HepG2 (cell line): ENCODE measurements around the gene TFB1M. TPM values are rescaled to one million over a fixed set of nuclear protein-coding genes. Genes with fewer than 3 reads are reported as not detected.

Experiments
- CSRNP2 ChIP-seq: sonication (generic); formaldehyde crosslinking; conservative IDR thresholded peaks from 2 replicates; pipeline ENCODE4 v1.8.0; 2022; ENCODE audit warnings: low read depth, missing genetic modification reagents
- DDIT3 ChIP-seq: sonication (generic); formaldehyde crosslinking; IDR thresholded peaks from 2 replicates; pipeline ENCODE4 v1.4.0; 2020; ENCODE audit warnings: mild to moderate bottlenecking, missing genetic modification reagents
- GFI1 ChIP-seq: sonication (generic); formaldehyde crosslinking; IDR thresholded peaks from 2 replicates; pipeline ENCODE4 v1.5.0; 2020; ENCODE audit warnings: missing genetic modification reagents, mild to moderate bottlenecking, borderline replicate concordance
- HDAC2 ChIP-seq: sonication (generic); formaldehyde crosslinking; IDR thresholded peaks from 2 replicates; pipeline ENCODE4 v1.4.0; 2020; ENCODE audit warnings: missing genetic modification reagents
- IKZF4 ChIP-seq: sonication (generic); formaldehyde crosslinking; IDR thresholded peaks from 2 replicates; pipeline ENCODE4 v1.5.1; 2020; ENCODE audit warnings: borderline replicate concordance, mild to moderate bottlenecking, low read depth, missing genetic modification reagents; ENCODE audit errors: not compliant biosample characterization
- NFE2 ChIP-seq: sonication (generic); formaldehyde crosslinking; IDR thresholded peaks from 2 replicates; pipeline ENCODE4 v1.4.0; 2020; ENCODE audit warnings: missing genetic modification reagents
- NFIC ChIP-seq: IDR thresholded peaks from 2 replicates; pipeline ENCODE4 v1.6.1; 2012; ENCODE audit warnings: mild to moderate bottlenecking, low read length, inconsistent platforms
- RBAK ChIP-seq: sonication (generic); formaldehyde crosslinking; IDR thresholded peaks from 2 replicates; pipeline ENCODE4 v1.5.1; 2020; ENCODE audit warnings: mild to moderate bottlenecking, missing genetic modification reagents
- RERE ChIP-seq: IDR thresholded peaks from 2 replicates; pipeline ENCODE4 v1.6.1; 2016; ENCODE audit warnings: low read depth, missing genetic modification reagents, missing compliant biosample characterization
- RXRA ChIP-seq: sonication (generic); formaldehyde crosslinking; IDR thresholded peaks from 2 replicates; pipeline ENCODE4 v1.5.1; 2020; ENCODE audit warnings: missing genetic modification reagents
- ZBTB34 ChIP-seq: sonication (generic); formaldehyde crosslinking; IDR thresholded peaks from 2 replicates; pipeline ENCODE4 v1.8.0; 2022; ENCODE audit warnings: mild to moderate bottlenecking, missing genetic modification reagents
- ZNF234 ChIP-seq: sonication (generic); formaldehyde crosslinking; conservative IDR thresholded peaks from 2 replicates; pipeline ENCODE4 v1.5.1; 2020; ENCODE audit warnings: mild to moderate bottlenecking, missing genetic modification reagents
- ZNF253 ChIP-seq: sonication (generic); formaldehyde crosslinking; IDR thresholded peaks from 2 replicates; pipeline ENCODE4 v1.8.0; 2022; ENCODE audit warnings: mild to moderate bottlenecking, missing genetic modification reagents, borderline replicate concordance
- ZNF276 ChIP-seq: sonication (generic); formaldehyde crosslinking; IDR thresholded peaks from 2 replicates; pipeline ENCODE4 v1.4.0; 2020; ENCODE audit warnings: mild to moderate bottlenecking, low read depth, missing genetic modification reagents
- ZNF382 ChIP-seq: sonication (generic); formaldehyde crosslinking; IDR thresholded peaks from 2 replicates; pipeline ENCODE4 v1.5.0; 2020; ENCODE audit warnings: missing genetic modification reagents, mild to moderate bottlenecking, borderline replicate concordance
- ZNF563 ChIP-seq: sonication (generic); formaldehyde crosslinking; IDR thresholded peaks from 2 replicates; pipeline ENCODE4 v1.8.0; 2022; ENCODE audit warnings: mild to moderate bottlenecking, moderate library complexity, missing genetic modification reagents
- polyA plus RNA-seq, 8 experiments: library from polyadenylated mRNA; depleted of rRNA in 3 of 8; stranded (reverse) in 7 of 8; unstranded in 1 of 8; fragments of >200 nt; fragmentation: Illumina TruSeq in 4 of 8; extraction: Trizol in 4 of 8; gene quantifications; 2 replicates each; pipeline versions ENCODE4 v1.2.1 to v1.2.3, GENCODE V29; 2011 to 2016; ENCODE audit warnings: low read depth in 4 of 8, missing spikeins in 1 of 8, mixed read lengths in 1 of 8; ENCODE audit not compliant: insufficient read depth in 1 of 8
- total RNA-seq, 5 experiments: library from RNA; depleted of rRNA; stranded (reverse); fragments of >200 nt; fragmentation: Illumina TruSeq; extraction: Trizol; gene quantifications; 2 replicates each; pipeline ENCODE4 v1.2.3, GENCODE V29; 2016; ENCODE audit warnings: low read depth in 1 of 5

The TFB1M gene
- total and polyA plus RNA-seq, 2 of the 13 experiments (the other 11 are each of a cell fraction or from before 2014, with no cell fraction given): 91.4 to 122 TPM

- TF ChIP-seq RERE (CRISPR knock-in tag): 0 out of 2 replicates have a peak, but pooled peaks have one; percentile 57
- no peak for TF ChIP-seq ZNF382 (CRISPR knock-in tag)
- TF ChIP-seq DDIT3: no peak; the same call in 1 of the 2 replicates
- TF ChIP-seq ZBTB34 (CRISPR knock-in tag): no peak; the same call in 1 of the 2 replicates
- TF ChIP-seq GFI1 (CRISPR knock-in tag): peak; percentile 81; the same call in 1 of the 2 replicates
- TF ChIP-seq RBAK (CRISPR knock-in tag): no peak
- TF ChIP-seq IKZF4 (CRISPR knock-in tag): peak; percentile 33
- no peak for TF ChIP-seq ZNF563 (CRISPR knock-in tag)
- TF ChIP-seq NFIC: peak; percentile 61
- 0 out of 2 replicates have a peak, but pooled peaks have one; percentile 48 for TF ChIP-seq NFE2
- TF ChIP-seq ZNF234 (CRISPR knock-in tag): no peak
- TF ChIP-seq ZNF276: no peak; the same call in 1 of the 2 replicates
- no peak for TF ChIP-seq CSRNP2 (CRISPR knock-in tag)
- no peak; the same call in 1 of the 2 replicates for TF ChIP-seq RXRA
- TF ChIP-seq HDAC2 (CRISPR knock-in tag): peak; percentile 82; the same call in 1 of the 2 replicates
- peak; percentile 63; the same call in 1 of the 2 replicates for TF ChIP-seq ZNF253
These were observed 660 bp upstream of the TFB1M start (continued) for GRCh38 chr6:155314773-155315515.
